ENCODE results near the gene FGGY. TPM values are rescaled to one million over a fixed set of nuclear protein-coding genes. Genes with fewer than 3 reads are reported as not detected.

The FGGY gene
- total RNA-seq, 1 donor from 2014 or later: 31.2 TPM

DNA sequence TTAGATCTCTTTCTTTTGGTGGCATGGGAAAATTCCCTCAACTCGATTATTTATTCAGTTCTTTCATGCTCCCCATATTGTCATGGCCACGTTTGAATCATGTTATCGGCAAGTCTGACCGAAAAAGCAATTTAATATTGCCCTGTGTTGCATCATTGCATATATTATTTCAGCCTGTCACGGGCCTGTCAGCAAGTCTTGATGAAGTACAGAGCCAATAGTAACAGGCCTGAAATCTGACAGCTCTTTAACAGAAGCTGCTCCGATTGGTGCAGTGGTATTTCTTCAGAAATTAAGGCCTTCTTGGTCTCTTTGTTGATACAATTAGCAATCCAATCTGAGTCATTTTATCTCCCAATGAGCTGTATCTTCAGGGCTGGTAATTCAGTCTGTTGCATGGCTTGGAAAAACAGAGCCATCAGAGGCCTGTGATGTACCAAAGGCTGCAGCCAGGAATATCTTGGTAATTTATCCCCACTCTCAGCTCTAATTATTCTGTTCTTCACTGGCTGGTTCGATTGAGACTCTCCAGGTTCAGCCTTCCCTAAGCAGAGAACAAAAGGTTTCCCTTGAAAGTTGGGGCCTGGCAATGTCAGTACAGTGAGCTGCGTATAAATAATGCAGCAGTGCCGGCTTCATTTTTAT, 149.5 kb downstream of the FGGY start:
- Histone ChIP-seq H3K9me3 (replicated peaks) (no peaks in the 10 kb centered on the region), H3K27ac (replicated peaks) (peak overlapping the region; percentile 74), H3K36me3 (no peaks in the 10 kb centered on the region), H3K4me1 (peaks cover 50% of the 10 kb centered on the region), H3K27me3 (ENCODE audit: low read depth) (no peaks in the 10 kb centered on the region), H3K4me3 (no peak overlapping the region)
- no peak for DNase-seq
- intact Hi-C loops (cut with micrococcal nuclease): no loop called here
- TF ChIP-seq, protein P1, sequence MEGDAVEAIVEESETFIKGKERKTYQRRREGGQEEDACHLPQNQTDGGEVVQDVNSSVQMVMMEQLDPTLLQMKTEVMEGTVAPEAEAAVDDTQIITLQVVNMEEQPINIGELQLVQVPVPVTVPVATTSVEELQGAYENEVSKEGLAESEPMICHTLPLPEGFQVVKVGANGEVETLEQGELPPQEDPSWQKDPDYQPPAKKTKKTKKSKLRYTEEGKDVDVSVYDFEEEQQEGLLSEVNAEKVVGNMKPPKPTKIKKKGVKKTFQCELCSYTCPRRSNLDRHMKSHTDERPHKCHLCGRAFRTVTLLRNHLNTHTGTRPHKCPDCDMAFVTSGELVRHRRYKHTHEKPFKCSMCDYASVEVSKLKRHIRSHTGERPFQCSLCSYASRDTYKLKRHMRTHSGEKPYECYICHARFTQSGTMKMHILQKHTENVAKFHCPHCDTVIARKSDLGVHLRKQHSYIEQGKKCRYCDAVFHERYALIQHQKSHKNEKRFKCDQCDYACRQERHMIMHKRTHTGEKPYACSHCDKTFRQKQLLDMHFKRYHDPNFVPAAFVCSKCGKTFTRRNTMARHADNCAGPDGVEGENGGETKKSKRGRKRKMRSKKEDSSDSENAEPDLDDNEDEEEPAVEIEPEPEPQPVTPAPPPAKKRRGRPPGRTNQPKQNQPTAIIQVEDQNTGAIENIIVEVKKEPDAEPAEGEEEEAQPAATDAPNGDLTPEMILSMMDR (IDR thresholded peaks at IDR 0.05; ENCODE audit: borderline replicate concordance): no peak

DNA sequence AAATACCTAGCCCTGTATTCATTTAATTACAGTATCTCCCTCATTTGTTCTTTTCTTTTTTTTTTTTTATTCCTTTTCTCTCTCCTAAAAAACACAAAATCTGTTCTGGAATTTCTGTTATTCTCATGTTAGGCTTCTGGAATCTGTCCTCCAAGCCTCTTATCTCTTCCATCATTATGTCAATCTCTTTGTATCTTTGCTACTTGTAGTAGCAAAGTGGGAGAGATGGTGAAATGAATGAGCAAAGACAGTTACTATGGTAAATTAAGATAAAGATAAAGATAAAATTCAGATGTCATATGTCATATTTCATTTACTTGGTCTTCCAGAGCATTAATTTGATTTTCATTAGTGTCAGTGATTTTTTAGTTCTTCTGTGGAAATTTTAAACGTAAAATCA, 155.1 kb downstream of the FGGY start:
- Histone ChIP-seq H3K4me1 (peaks cover 14% of the 10 kb centered on the region), H3K4me3 (no peak overlapping the region), H3K27me3 (ENCODE audit: low read depth) (no peaks in the 10 kb centered on the region), H3K27ac (replicated peaks) (no peak overlapping the region), H3K9me3 (replicated peaks) (no peaks in the 10 kb centered on the region), H3K36me3 (no peaks in the 10 kb centered on the region)
- TF ChIP-seq, protein P1 (IDR thresholded peaks at IDR 0.05; ENCODE audit: borderline replicate concordance): no peak
- intact Hi-C loops (cut with micrococcal nuclease): no loop called here
- no peak for DNase-seq

DNA sequence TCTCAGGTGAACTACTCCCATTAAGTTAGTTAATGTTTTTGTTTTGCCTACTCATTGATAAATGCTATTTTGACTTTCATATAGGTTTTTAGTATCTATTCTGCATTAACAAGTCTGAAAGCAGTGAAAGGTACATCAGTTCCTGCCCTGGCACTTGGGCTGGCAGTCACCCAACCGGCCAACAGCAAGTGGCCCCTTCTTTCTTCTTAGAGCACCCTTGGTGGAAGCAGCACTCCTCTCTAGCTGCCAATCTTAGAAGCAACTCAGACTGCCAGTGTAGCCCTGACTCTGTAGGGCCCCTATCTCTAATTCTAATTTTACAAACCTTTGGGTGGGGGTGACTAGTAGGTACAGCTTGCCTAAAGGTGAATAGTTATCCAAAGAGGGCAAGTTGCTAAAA, 155.7 kb downstream of the FGGY start:
- Histone ChIP-seq H3K27ac (replicated peaks) (no peak overlapping the region), H3K4me3 (no peak overlapping the region), H3K27me3 (ENCODE audit: low read depth) (no peaks in the 10 kb centered on the region), H3K4me1 (peaks cover 9% of the 10 kb centered on the region), H3K36me3 (no peaks in the 10 kb centered on the region), H3K9me3 (replicated peaks) (no peaks in the 10 kb centered on the region)
- TF ChIP-seq, protein P1 (IDR thresholded peaks at IDR 0.05; ENCODE audit: borderline replicate concordance): no peak
- no peak for DNase-seq
- intact Hi-C loops (cut with micrococcal nuclease): no loop called here

DNA sequence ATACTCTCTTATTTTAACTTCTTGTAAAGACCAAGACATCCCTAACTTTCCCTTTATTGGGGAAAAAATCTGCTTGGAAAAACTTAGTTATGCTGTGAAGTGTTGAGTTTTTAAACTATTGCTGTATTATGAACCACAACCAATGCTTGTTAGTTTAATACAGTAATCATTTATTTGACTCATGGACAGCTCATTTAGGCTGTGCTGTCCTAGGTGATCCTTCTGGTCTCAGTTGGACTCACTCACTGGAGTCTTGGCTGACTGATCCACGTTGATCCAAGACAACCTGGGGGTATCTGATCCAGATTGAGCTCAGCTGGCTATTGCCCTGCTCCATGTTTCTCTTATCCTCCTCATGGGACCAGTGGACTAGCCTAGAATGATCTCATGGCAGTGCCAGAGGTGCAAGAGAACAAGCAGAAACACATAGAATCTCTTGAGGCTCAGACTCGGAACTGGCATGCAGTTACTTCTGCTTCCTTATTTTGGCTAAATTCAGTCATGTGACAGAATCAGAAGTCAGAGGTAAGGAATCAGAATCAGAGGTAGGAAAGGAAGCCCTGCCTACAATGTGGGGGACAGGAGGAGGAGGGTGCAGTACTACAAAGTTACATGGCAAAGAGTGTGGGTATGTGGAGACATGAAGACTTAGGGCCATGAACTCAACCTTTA, 156.5 kb downstream of the FGGY start:
- no peak for DNase-seq
- Histone ChIP-seq H3K27ac (replicated peaks) (no peak overlapping the region), H3K36me3 (no peaks in the 10 kb centered on the region), H3K9me3 (replicated peaks) (no peaks in the 10 kb centered on the region), H3K27me3 (ENCODE audit: low read depth) (no peaks in the 10 kb centered on the region), H3K4me1 (peaks cover 8% of the 10 kb centered on the region), H3K4me3 (no peak overlapping the region)
- intact Hi-C loops (cut with micrococcal nuclease): no loop called here
- TF ChIP-seq, protein P1 (IDR thresholded peaks at IDR 0.05; ENCODE audit: borderline replicate concordance): no peak

DNA sequence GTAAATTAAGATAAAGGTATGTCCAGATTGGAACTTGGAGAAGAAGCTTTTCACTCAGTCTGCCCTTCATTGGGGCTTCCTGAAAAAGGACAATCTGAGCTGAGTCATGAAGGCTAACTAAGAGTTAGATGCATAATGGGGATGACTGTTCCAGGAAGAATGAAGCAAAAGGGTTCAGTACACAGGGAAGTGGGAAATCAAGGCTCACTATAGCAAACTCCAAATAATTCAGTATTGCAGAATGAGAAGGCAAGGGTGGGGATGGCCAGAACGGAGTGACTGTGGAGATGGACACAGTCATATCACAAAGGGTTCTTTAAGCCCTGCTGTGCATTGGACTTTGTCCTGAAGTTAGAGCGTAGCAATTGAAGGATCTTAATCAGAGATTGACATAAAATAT, 158.3 kb downstream of the FGGY start:
- TF ChIP-seq, protein P1 (IDR thresholded peaks at IDR 0.05; ENCODE audit: borderline replicate concordance): no peak
- Histone ChIP-seq H3K9me3 (replicated peaks) (peaks cover 5% of the 10 kb centered on the region), H3K4me1 (no peaks in the 10 kb centered on the region), H3K36me3 (peaks cover 2% of the 10 kb centered on the region), H3K4me3 (no peak overlapping the region), H3K27me3 (ENCODE audit: low read depth) (no peaks in the 10 kb centered on the region), H3K27ac (replicated peaks) (no peak overlapping the region)
- DNase-seq: no peak
- intact Hi-C loops (cut with micrococcal nuclease): no loop called here

Data from left ventricle myocardium inferior (tissue), 1 donor.